Right kidney (tissue), 1 donor: ENCODE measurements around the gene KCNH1.
"Not testable (repeated sequence)": the region's sequence is repeated elsewhere in the genome, so short reads cannot be mapped to it uniquely, and the experiment has no call there.

Experiments
- DNase-seq: peaks from one replicate; pipeline ENCODE4 v3.0.0-alpha.2; 2016

KCNH1 gene

GRCh38 chr1:211011128-211011527 is 122.8 kb downstream of the KCNH1 start:
- not testable (repeated sequence) for DNase-seq

GRCh38 chr1:211009944-211010343 is 124.0 kb downstream of the KCNH1 start:
- DNase-seq, result no peak

GRCh38 chr1:211007830-211008229 is 126.1 kb downstream of the KCNH1 start:
- DNase-seq, result no peak

GRCh38 chr1:210995931-210996330 is 138.0 kb downstream of the KCNH1 start:
- not testable (repeated sequence) for DNase-seq

GRCh38 chr1:210992837-210993236 is 141.1 kb downstream of the KCNH1 start:
- DNase-seq, result no peak

- no peak for DNase-seq
Measured at GRCh38 chr1:210989905-210990304, 144.0 kb downstream of the KCNH1 start.

- DNase-seq, result no peak
Measured at GRCh38 chr1:210981490-210981889, 152.5 kb downstream of the KCNH1 start.

- no peak for DNase-seq
Measured at GRCh38 chr1:210980082-210980481, 153.9 kb downstream of the KCNH1 start.

GRCh38 chr1:210978974-210979354 is 155.0 kb downstream of the KCNH1 start:
- DNase-seq, result no peak

GRCh38 chr1:210978316-210978973 is 155.5 kb downstream of the KCNH1 start:
- no peak for DNase-seq

GRCh38 chr1:210951279-210951678 is 182.7 kb downstream of the KCNH1 start:
- no peak for DNase-seq

- DNase-seq, result not testable (repeated sequence)
Measured at GRCh38 chr1:210949940-210950546, 183.9 kb downstream of the KCNH1 start.

- DNase-seq, result no peak
Measured at GRCh38 chr1:210949489-210949888, 184.5 kb downstream of the KCNH1 start.

GRCh38 chr1:210949039-210949438 is 184.9 kb downstream of the KCNH1 start:
- DNase-seq, result no peak

- DNase-seq, result no peak
Measured at GRCh38 chr1:210944252-210944651, 189.7 kb downstream of the KCNH1 start.

- DNase-seq, result no peak
Measured at GRCh38 chr1:210942513-210942912, 191.4 kb downstream of the KCNH1 start.

- DNase-seq, result no peak
Measured at GRCh38 chr1:210940081-210940617, 193.8 kb downstream of the KCNH1 start.

- DNase-seq, result no peak
Measured at GRCh38 chr1:210938416-210938925, 195.5 kb downstream of the KCNH1 start.

GRCh38 chr1:210937846-210938245 is 196.1 kb downstream of the KCNH1 start:
- no peak for DNase-seq

GRCh38 chr1:210935905-210936304 is 198.0 kb downstream of the KCNH1 start:
- no peak for DNase-seq

GRCh38 chr1:210932104-210932503 is 201.8 kb downstream of the KCNH1 start:
- DNase-seq, result no peak

GRCh38 chr1:210922666-210923065 is 211.3 kb downstream of the KCNH1 start:
- DNase-seq, result no peak

GRCh38 chr1:210920716-210921694 is 212.9 kb downstream of the KCNH1 start:
- DNase-seq, result no peak
